GM12892 (cell line): ENCODE results near the gene LRRC58.

Experiments
- POLR2A ChIP-seq: IDR thresholded peaks from 2 replicates; pipeline ENCODE4 v1.6.1; 2011; ENCODE audit warnings: low read depth, low read length, control low read depth
- POLR2AphosphoS5 ChIP-seq: IDR thresholded peaks from 2 replicates; pipeline ENCODE4 v1.6.1; 2011; ENCODE audit warnings: low read depth, low read length, control low read depth

DNA sequence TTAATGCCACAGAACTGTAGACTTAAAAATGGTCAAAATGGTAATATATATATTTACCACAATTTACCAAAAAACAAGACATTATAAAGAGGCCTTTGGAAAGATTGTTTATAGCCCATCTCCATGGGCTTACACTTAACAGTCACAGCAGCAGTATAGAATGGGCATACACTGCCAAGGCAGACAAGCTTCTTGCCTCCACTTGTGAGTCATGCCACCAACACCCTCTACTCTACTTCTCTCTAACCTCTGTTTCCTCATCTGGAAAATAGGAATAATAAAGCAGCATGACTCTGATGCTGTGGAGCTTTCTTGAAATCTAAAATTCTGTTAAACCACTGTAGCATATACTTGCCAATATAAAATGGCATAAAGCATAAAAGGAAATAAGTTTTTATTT is 49.8 kb downstream of the LRRC58 start:
- TF ChIP-seq POLR2A: no peak
- no peak for TF ChIP-seq POLR2AphosphoS5
